Thymus (tissue), 11 donors: ENCODE data around the gene NCKAP5L. TPM values are rescaled to one million over a fixed set of nuclear protein-coding genes. Genes with fewer than 3 reads are reported as not detected.

Experiments used
- DNase-seq, 9 donors: peaks; one replicate each; pipeline ENCODE4 v3.0.0-alpha.2; 2013; ENCODE audit warnings: low spot score in 9 of 9, low read depth in 6 of 9, missing footprints in 1 of 9
- H3K27ac ChIP-seq, 2 donors: one replicate each; pipeline ENCODE4 v1.5.1; 2013; ENCODE audit warnings: control low read depth in 1 of 2, low read depth in 1 of 2, low read length in 1 of 2, mild to moderate bottlenecking in 1 of 2, moderate library complexity in 1 of 2
- H3K27me3 ChIP-seq, 2 donors: one replicate each; pipeline ENCODE4 v1.5.1; 2013; ENCODE audit warnings: low read length in 1 of 2; ENCODE audit not compliant: control insufficient read depth in 2 of 2, insufficient read depth in 1 of 2
- H3K36me3 ChIP-seq, 2 donors: one replicate each; pipeline ENCODE4 v1.5.1; 2013; ENCODE audit warnings: low read length in 1 of 2, mild to moderate bottlenecking in 1 of 2, moderate library complexity in 1 of 2; ENCODE audit not compliant: control insufficient read depth in 2 of 2, insufficient read depth in 2 of 2
- H3K4me1 ChIP-seq, 2 donors: one replicate each; pipeline ENCODE4 v1.5.1; 2013; ENCODE audit warnings: low read length in 2 of 2; ENCODE audit not compliant: control insufficient read depth in 2 of 2, insufficient read depth in 2 of 2
- H3K4me3 ChIP-seq, 2 donors: one replicate each; pipeline ENCODE4 v1.5.1; 2013; ENCODE audit warnings: low read length in 2 of 2, control low read depth in 1 of 2, mild to moderate bottlenecking in 1 of 2
- H3K9me3 ChIP-seq, 2 donors: one replicate each; pipeline ENCODE4 v1.5.1; 2013; ENCODE audit warnings: low read length in 1 of 2, mild to moderate bottlenecking in 1 of 2; ENCODE audit not compliant: control insufficient read depth in 2 of 2, insufficient read depth in 1 of 2
- WGBS: extraction: QIAGEN DNeasy Blood & Tissue Kit; methylation state at CpG from one replicate; pipeline ENCODE4 v1.1.7; 2013; 5-methylcytosine and 5-hydroxymethylcytosine counted together
- polyA plus RNA-seq: library from polyadenylated mRNA; stranded (reverse); fragments of 200-250 nt; gene quantifications from one replicate; pipeline ENCODE4 v1.2.3, GENCODE V29; 2013
- total RNA-seq: library from RNA; stranded (reverse); fragments of 120-200 nt; gene quantifications from one replicate; pipeline ENCODE4 v1.2.4, GENCODE V29; 2013
- donor health status: healthy.

NCKAP5L gene
- total and polyA plus RNA-seq, 2 donors = 5.6 to 17.5 TPM

- Histone ChIP-seq H3K4me3 (no peak overlapping the region), H3K27ac (no peak overlapping the region), H3K4me1 (no peaks in the 10 kb centered on the region), H3K36me3 (peaks cover 29 to 37% of the 10 kb centered on the region in 2 donors), H3K9me3 (no peaks in the 10 kb centered on the region), H3K27me3 (no peaks in the 10 kb centered on the region)
- DNase-seq = no peak
- 95% methylated on average over 5 of the region's 5 CpGs for WGBS
Measured at GRCh38 chr12:49794021-49794420, 34.2 kb downstream of the NCKAP5L start.

- no peaks in the 10 kb centered on the region for H3K4me1 ChIP-seq
- 95% methylated on average over 9 of the region's 9 CpGs for WGBS
- H3K27me3 ChIP-seq = no peaks in the 10 kb centered on the region
- H3K27ac ChIP-seq = no peak overlapping the region
- peaks cover 26 to 33% of the 10 kb centered on the region in 2 donors for H3K36me3 ChIP-seq
- no peak overlapping the region for H3K4me3 ChIP-seq
- no peaks in the 10 kb centered on the region for H3K9me3 ChIP-seq
- no peak for DNase-seq
Measured at GRCh38 chr12:49793620-49794019, 34.6 kb downstream of the NCKAP5L start.

GRCh38 chr12:49792976-49793580, 35.1 kb downstream of the NCKAP5L start:
- DNase-seq = no peak
- no peak overlapping the region for H3K27ac ChIP-seq
- WGBS = 98% methylated on average over 11 of the region's 11 CpGs

GRCh38 chr12:49792181-49792970, 35.8 kb downstream of the NCKAP5L start:
- no peak for DNase-seq
- 98% methylated on average over 20 of the region's 20 CpGs for WGBS
- no peak overlapping the region for H3K4me3 ChIP-seq
- no peaks in the 10 kb centered on the region for H3K27me3 ChIP-seq
- no peaks in the 10 kb centered on the region for H3K4me1 ChIP-seq
- H3K36me3 ChIP-seq = peaks cover 14 to 25% of the 10 kb centered on the region in 2 donors
- no peaks in the 10 kb centered on the region for H3K9me3 ChIP-seq
- no peak overlapping the region for H3K27ac ChIP-seq

More at GRCh38 chr12:49792976-49793580, 35.1 kb downstream of the NCKAP5L start:
- Histone ChIP-seq H3K4me1 (no peaks in the 10 kb centered on the region), H3K27me3 (no peaks in the 10 kb centered on the region), H3K9me3 (no peaks in the 10 kb centered on the region), H3K36me3 (peaks cover 21 to 32% of the 10 kb centered on the region in 2 donors), H3K4me3 (no peak overlapping the region)

- DNase-seq = no peak
Measured at GRCh38 chr12:49791700-49792099, 36.5 kb downstream of the NCKAP5L start.

GRCh38 chr12:49790741-49791555, 37.3 kb downstream of the NCKAP5L start:
- no peak for DNase-seq
- 88% methylated on average over 22 of the region's 22 CpGs for WGBS
- no peak overlapping the region for H3K4me3 ChIP-seq
- H3K27ac ChIP-seq = peak overlapping the region in 1 of 2 donors; percentile 7
- no peaks in the 10 kb centered on the region for H3K27me3 ChIP-seq
- peaks cover 3 to 12% of the 10 kb centered on the region in 2 donors for H3K36me3 ChIP-seq
- no peaks in the 10 kb centered on the region for H3K4me1 ChIP-seq
- no peaks in the 10 kb centered on the region for H3K9me3 ChIP-seq

More at GRCh38 chr12:49791700-49792099, 36.5 kb downstream of the NCKAP5L start:
- 97% methylated on average over 23 of the region's 23 CpGs for WGBS
- H3K4me3 ChIP-seq = no peak overlapping the region
- no peaks in the 10 kb centered on the region for H3K9me3 ChIP-seq
- H3K36me3 ChIP-seq = peaks cover 8 to 18% of the 10 kb centered on the region in 2 donors
- no peaks in the 10 kb centered on the region for H3K4me1 ChIP-seq
- no peak overlapping the region for H3K27ac ChIP-seq
- no peaks in the 10 kb centered on the region for H3K27me3 ChIP-seq

- H3K9me3 ChIP-seq = no peaks in the 10 kb centered on the region
- no peak for DNase-seq
- 94% methylated on average over 3 of the region's 3 CpGs for WGBS
- H3K36me3 ChIP-seq = peaks cover 2 to 8% of the 10 kb centered on the region in 2 donors
- no peak overlapping the region for H3K4me3 ChIP-seq
- no peak overlapping the region for H3K27ac ChIP-seq
- H3K4me1 ChIP-seq = no peaks in the 10 kb centered on the region
- H3K27me3 ChIP-seq = no peaks in the 10 kb centered on the region
Measured at GRCh38 chr12:49789992-49790391, 38.2 kb downstream of the NCKAP5L start.

- peaks cover 2 to 5% of the 10 kb centered on the region in 2 donors for H3K36me3 ChIP-seq
- H3K4me1 ChIP-seq = no peaks in the 10 kb centered on the region
- no peaks in the 10 kb centered on the region for H3K9me3 ChIP-seq
- DNase-seq = no peak
- WGBS = over 99% methylated on average over 2 of the region's 2 CpGs
- H3K27ac ChIP-seq = no peak overlapping the region
- peaks cover 0 to 5% of the 10 kb centered on the region in 2 donors for H3K27me3 ChIP-seq
- H3K4me3 ChIP-seq = no peak overlapping the region
Measured at GRCh38 chr12:49787672-49788071, 40.5 kb downstream of the NCKAP5L start.
